ENCODE results near the gene RAB1A.
A peak's percentile ranks its signal among the peaks of the same experiment; 100 is the strongest.

The RAB1A gene

GRCh38 chr2:65108780-65109179 is 21.1 kb downstream of the RAB1A start:
- Histone ChIP-seq H3K4me3 (ENCODE audit: low read length) (no peak overlapping the region), H3K9me3 (ENCODE audit: control insufficient read depth, insufficient read depth, low read length) (no peaks in the 10 kb centered on the region), H4K20me1 (ENCODE audit: control insufficient read depth, insufficient read depth, low read depth, low read length) (peaks cover 13% of the 10 kb centered on the region; the same call in 1 of the 2 replicates), H3K27ac (ENCODE audit: low read depth, low read length) (no peak overlapping the region), H3K9me2 (replicated peaks; ENCODE audit: control insufficient read depth, low read length) (no peaks in the 10 kb centered on the region), H3K36me3 (ENCODE audit: control insufficient read depth, low read length) (peaks cover 22% of the 10 kb centered on the region), H3K79me2 (ENCODE audit: control insufficient read depth, low read length) (peaks cover 99% of the 10 kb centered on the region), H3K27me3 (ENCODE audit: control insufficient read depth, low read length) (no peaks in the 10 kb centered on the region), H3F3A (ENCODE audit: control insufficient read depth, insufficient read depth) (no peaks in the 10 kb centered on the region), H3K4me1 (ENCODE audit: control insufficient read depth, low read length) (peaks cover 62% of the 10 kb centered on the region), H3K4me2 (ENCODE audit: low read length) (no peak overlapping the region)
- TF ChIP-seq CTCF (IDR thresholded peaks at IDR 0.05; ENCODE audit: low read depth, low read length, poor library complexity, severe bottlenecking) (no peak), EZH2phosphoT487 (IDR thresholded peaks at IDR 0.05; ENCODE audit: borderline replicate concordance, low read length) (no peak)

DNA sequence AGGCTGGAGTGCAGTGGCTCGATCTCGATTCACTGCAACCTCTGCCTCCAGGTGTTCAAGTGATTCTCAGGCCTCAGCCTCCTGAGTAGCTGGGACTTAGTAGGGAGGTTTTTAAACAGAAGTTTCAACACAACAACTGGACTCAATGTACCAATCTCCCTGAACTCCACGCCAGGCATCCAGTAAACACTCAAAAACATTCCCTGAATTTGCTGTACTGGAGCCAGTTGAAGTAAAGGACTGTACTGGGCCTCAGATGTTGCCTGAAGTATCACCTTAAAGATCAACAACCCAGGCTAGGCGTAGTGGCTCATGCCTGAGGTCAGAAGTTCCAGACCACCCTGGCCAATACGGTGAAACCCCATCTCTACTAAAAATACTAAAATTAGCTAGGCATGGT is 22.4 kb downstream of the RAB1A start:
- Histone ChIP-seq H3K79me2 (ENCODE audit: control insufficient read depth, low read length) (peaks cover 94% of the 10 kb centered on the region), H3K4me3 (ENCODE audit: low read length) (no peak overlapping the region), H3F3A (ENCODE audit: control insufficient read depth, insufficient read depth) (no peaks in the 10 kb centered on the region), H3K27me3 (ENCODE audit: control insufficient read depth, low read length) (no peaks in the 10 kb centered on the region), H3K9me3 (ENCODE audit: control insufficient read depth, insufficient read depth, low read length) (no peaks in the 10 kb centered on the region), H3K36me3 (ENCODE audit: control insufficient read depth, low read length) (peaks cover 30% of the 10 kb centered on the region), H3K4me2 (ENCODE audit: low read length) (peak overlapping the region; percentile 21), H3K9me2 (replicated peaks; ENCODE audit: control insufficient read depth, low read length) (no peaks in the 10 kb centered on the region), H3K27ac (ENCODE audit: low read depth, low read length) (0 out of 2 replicates have a peak overlapping the region, but pooled peaks have one; percentile 0), H4K20me1 (ENCODE audit: control insufficient read depth, insufficient read depth, low read depth, low read length) (peaks cover 5% of the 10 kb centered on the region; the same call in 1 of the 2 replicates), H3K4me1 (ENCODE audit: control insufficient read depth, low read length) (peaks cover 49% of the 10 kb centered on the region)
- TF ChIP-seq CTCF (IDR thresholded peaks at IDR 0.05; ENCODE audit: low read depth, low read length, poor library complexity, severe bottlenecking) (no peak), EZH2phosphoT487 (IDR thresholded peaks at IDR 0.05; ENCODE audit: borderline replicate concordance, low read length) (no peak)

DNA sequence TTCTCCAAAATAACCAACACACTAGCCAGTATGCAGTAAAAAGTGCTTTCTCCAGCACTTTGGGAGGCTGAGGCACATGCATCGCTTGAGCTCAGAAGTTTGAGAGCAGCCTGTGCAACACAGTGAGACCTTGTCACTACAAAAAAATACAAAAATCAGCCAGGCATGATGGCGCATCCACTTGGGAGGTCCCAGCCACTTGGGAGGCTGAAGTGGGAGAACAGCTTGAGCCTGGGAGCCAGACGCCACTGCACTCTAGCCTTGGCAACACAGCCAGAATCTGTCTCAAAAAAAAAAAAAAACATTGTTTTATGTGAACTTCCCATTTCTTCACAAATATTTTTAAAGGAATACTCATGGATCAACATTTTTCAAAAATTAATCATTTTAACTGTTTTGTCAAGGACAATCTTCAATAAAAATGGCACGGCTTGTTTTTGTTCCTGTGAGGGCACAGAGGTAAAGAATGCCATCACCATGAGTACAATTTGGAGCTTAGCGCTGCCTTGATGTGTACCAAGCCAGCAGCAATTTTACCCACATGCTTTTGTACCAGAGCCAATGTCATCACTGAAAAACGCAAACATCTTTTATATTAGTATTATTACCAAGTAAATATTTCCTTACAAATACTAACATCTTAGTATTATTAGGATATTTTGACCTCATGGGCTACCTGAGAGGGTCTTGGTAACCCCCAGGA is 26.7 kb downstream of the RAB1A start:
- TF ChIP-seq CTCF (IDR thresholded peaks at IDR 0.05; ENCODE audit: low read depth, low read length, poor library complexity, severe bottlenecking) (no peak), EZH2phosphoT487 (IDR thresholded peaks at IDR 0.05; ENCODE audit: borderline replicate concordance, low read length) (no peak)
- no peaks in the 10 kb centered on the region for H3K27me3 ChIP-seq (ENCODE audit: control insufficient read depth, low read length)
- no peak overlapping the region for H3K27ac ChIP-seq (ENCODE audit: low read depth, low read length)
- H3F3A ChIP-seq (ENCODE audit: control insufficient read depth, insufficient read depth) = peaks cover 4% of the 10 kb centered on the region
- no peak overlapping the region for H3K4me2 ChIP-seq (ENCODE audit: low read length)
- H3K79me2 ChIP-seq (ENCODE audit: control insufficient read depth, low read length) = peaks cover 67% of the 10 kb centered on the region
- no peaks in the 10 kb centered on the region for H3K9me3 ChIP-seq (ENCODE audit: control insufficient read depth, insufficient read depth, low read length)
- no peaks in the 10 kb centered on the region for H3K9me2 ChIP-seq (replicated peaks; ENCODE audit: control insufficient read depth, low read length)
- peaks cover 55% of the 10 kb centered on the region for H3K36me3 ChIP-seq (ENCODE audit: control insufficient read depth, low read length)
- no peak overlapping the region for H3K4me3 ChIP-seq (ENCODE audit: low read length)
- H4K20me1 ChIP-seq (ENCODE audit: control insufficient read depth, insufficient read depth, low read depth, low read length) = peaks cover 5% of the 10 kb centered on the region; the same call in 1 of the 2 replicates
- H3K4me1 ChIP-seq (ENCODE audit: control insufficient read depth, low read length) = peaks cover 15% of the 10 kb centered on the region

Data from DOHH2 (cell line).